ENCODE results near the gene CLPTM1.

DNA sequence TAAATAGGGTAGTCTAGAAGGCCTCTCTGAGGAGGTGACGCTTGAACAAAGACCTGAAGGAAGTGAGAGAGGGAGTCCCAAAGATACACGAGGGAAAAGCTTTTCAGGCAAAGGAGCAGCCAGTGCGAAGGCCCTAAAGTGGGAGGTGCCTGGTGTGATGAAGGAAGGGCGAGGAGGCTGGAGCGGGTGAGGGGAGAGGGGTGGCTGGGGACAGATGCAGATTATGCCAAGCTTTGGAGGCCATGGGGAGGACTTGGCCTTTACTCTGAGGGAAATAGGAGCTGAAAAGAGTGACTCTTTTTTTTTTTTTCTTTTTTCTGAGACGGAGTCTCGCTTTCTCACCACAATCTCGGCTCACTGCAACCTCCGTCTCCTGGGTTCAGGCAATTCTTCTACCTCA, 2.9 kb downstream of the CLPTM1 start:
- TF ChIP-seq, protein P1, sequence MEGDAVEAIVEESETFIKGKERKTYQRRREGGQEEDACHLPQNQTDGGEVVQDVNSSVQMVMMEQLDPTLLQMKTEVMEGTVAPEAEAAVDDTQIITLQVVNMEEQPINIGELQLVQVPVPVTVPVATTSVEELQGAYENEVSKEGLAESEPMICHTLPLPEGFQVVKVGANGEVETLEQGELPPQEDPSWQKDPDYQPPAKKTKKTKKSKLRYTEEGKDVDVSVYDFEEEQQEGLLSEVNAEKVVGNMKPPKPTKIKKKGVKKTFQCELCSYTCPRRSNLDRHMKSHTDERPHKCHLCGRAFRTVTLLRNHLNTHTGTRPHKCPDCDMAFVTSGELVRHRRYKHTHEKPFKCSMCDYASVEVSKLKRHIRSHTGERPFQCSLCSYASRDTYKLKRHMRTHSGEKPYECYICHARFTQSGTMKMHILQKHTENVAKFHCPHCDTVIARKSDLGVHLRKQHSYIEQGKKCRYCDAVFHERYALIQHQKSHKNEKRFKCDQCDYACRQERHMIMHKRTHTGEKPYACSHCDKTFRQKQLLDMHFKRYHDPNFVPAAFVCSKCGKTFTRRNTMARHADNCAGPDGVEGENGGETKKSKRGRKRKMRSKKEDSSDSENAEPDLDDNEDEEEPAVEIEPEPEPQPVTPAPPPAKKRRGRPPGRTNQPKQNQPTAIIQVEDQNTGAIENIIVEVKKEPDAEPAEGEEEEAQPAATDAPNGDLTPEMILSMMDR (IDR thresholded peaks at IDR 0.05), result no peak
- TF ChIP-seq POLR2A (IDR thresholded peaks at IDR 0.05), result no peak
- no peak for TF ChIP-seq POLR2AphosphoS5 (IDR thresholded peaks at IDR 0.05)
- TF ChIP-seq EP300 (IDR thresholded peaks at IDR 0.05), result no peak
